Stomach (tissue), 9 donors: Measurements from ENCODE around the gene CBFA2T3. TPM values are rescaled to one million over a fixed set of nuclear protein-coding genes. Genes with fewer than 3 reads are reported as not detected.

Experiments
- DNase-seq, 2 donors: peaks; one replicate each; pipeline versions ENCODE4 v3.0.0 to v3.0.0-alpha.2; 2013 to 2019
- H3K27ac ChIP-seq, 5 donors: fragments of 200-600 bp in 4 of 5; sonication (generic) in 4 of 5; one replicate each; pipeline ENCODE4 v1.5.1; 2013 to 2019; ENCODE audit warnings: mild to moderate bottlenecking in 1 of 5, moderate library complexity in 1 of 5
- H3K27me3 ChIP-seq, 3 donors: fragments of 200-600 bp; sonication (generic); one replicate each; pipeline ENCODE4 v1.5.1; 2017 to 2019; ENCODE audit warnings: mixed run types in 1 of 3
- H3K36me3 ChIP-seq, 4 donors: fragments of 200-600 bp; sonication (generic); 1 replicate in 3 of 4; 2 replicates in 1 of 4; pipeline ENCODE4 v1.5.1; 2016 to 2019
- H3K4me1 ChIP-seq, 4 donors: fragments of 200-600 bp; sonication (generic); one replicate each; pipeline ENCODE4 v1.5.1; 2016 to 2019
- H3K4me3 ChIP-seq, 4 donors: fragments of 200-600 bp; sonication (generic) in 3 of 4; one replicate each; pipeline ENCODE4 v1.5.1; 2016 to 2019; ENCODE audit warnings: mild to moderate bottlenecking in 1 of 4
- H3K9me3 ChIP-seq, 4 donors: fragments of 200-600 bp; sonication (generic); one replicate each; pipeline ENCODE4 v1.5.1; 2016 to 2019
- CTCF ChIP-seq, 7 experiments: fragments of 450-650 bp in 4 of 7; fragments of 200-600 bp in 3 of 7; sonication (generic) in 3 of 7; IDR thresholded peaks; one replicate each; pipeline ENCODE4 v1.5.1; 2016 to 2019; ENCODE audit warnings: antibody characterized with exemption in 7 of 7, control low read depth in 2 of 7, mild to moderate bottlenecking in 1 of 7
- EP300 ChIP-seq: sonication (generic); formaldehyde crosslinking; IDR thresholded peaks from one replicate; pipeline ENCODE4 v1.6.1; 2017; ENCODE audit warnings: antibody characterized with exemption
- POLR2A ChIP-seq, 4 donors: fragments of 450-650 bp; IDR thresholded peaks; one replicate each; pipeline ENCODE4 v1.6.1; 2016; ENCODE audit warnings: antibody characterized with exemption in 4 of 4, control low read depth in 2 of 4, mild to moderate bottlenecking in 1 of 4, moderate library complexity in 1 of 4
- POLR2AphosphoS5 ChIP-seq, 3 donors: sonication (generic); formaldehyde crosslinking; IDR thresholded peaks; one replicate each; pipeline ENCODE4 v1.6.1; 2016; ENCODE audit warnings: antibody characterized with exemption in 3 of 3
- WGBS, 5 donors: extraction: QIAGEN DNeasy Blood & Tissue Kit in 3 of 5; methylation state at CpG; one replicate each; pipeline versions ENCODE4 v1.1.5 to v1.1.7; 2013 to 2018; 5-methylcytosine and 5-hydroxymethylcytosine counted together
- intact Hi-C: fragments of 100-400 bp; cut with DNase I; formaldehyde crosslinking; loops from one replicate; pipeline ENCODE4 v1.15.1; 2023; ENCODE audit warnings: low total_unique reads
- polyA plus RNA-seq, 3 donors: library from polyadenylated mRNA; stranded (reverse); fragments of 200-250 nt; gene quantifications; one replicate each; pipeline ENCODE4 v1.2.3, GENCODE V29; 2013
- total RNA-seq, 5 donors: library from RNA; depleted of rRNA; stranded (reverse); fragments of >200 nt; gene quantifications; one replicate each; pipeline versions ENCODE4 v1.1.0 to v1.2.3, GENCODE V29; 2014 to 2016
- donor health status: healthy with polysubstance abuse.
- donor health status: Bipolar disorder and iron deficiency.
- donor health status: healthy.

Gene CBFA2T3
- total and polyA plus RNA-seq, 8 donors = 0.58 to 57.6 (median 2.5) TPM

- Histone ChIP-seq H3K36me3 (no peaks in the 10 kb centered on the region), H3K4me3 (no peak overlapping the region), H3K27me3 (peaks cover 0 to 29% (median 0%) of the 10 kb centered on the region in 3 donors), H3K9me3 (no peaks in the 10 kb centered on the region), H3K4me1 (peaks cover 0 to 11% (median 3%) of the 10 kb centered on the region in 4 donors), H3K27ac (no peak overlapping the region)
- DNase-seq = no peak
- WGBS, 5 donors = 73 to 78% (median 75%) methylated on average over 2 to 4 of the region's 4 CpGs
- intact Hi-C loops = no loop called here
- TF ChIP-seq CTCF (IDR thresholded peaks at IDR 0.05) = no peak
- TF ChIP-seq EP300 = no peak
- TF ChIP-seq POLR2A (IDR thresholded peaks at IDR 0.05) = no peak
- no peak for TF ChIP-seq POLR2AphosphoS5 (IDR thresholded peaks at IDR 0.05)
Observed at GRCh38 chr16:88907768-88908167, 69.2 kb downstream of the CBFA2T3 start.

GRCh38 chr16:88906535-88907105 lies 70.4 kb downstream of the CBFA2T3 start:
- peaks cover 0 to 11% (median 3%) of the 10 kb centered on the region in 4 donors for H3K4me1 ChIP-seq
- peaks cover 0 to 18% (median 0%) of the 10 kb centered on the region in 3 donors for H3K27me3 ChIP-seq
- DNase-seq = no peak
- no peak for TF ChIP-seq EP300
- no peak for TF ChIP-seq CTCF (IDR thresholded peaks at IDR 0.05)
- TF ChIP-seq POLR2AphosphoS5 (IDR thresholded peaks at IDR 0.05) = no peak
- TF ChIP-seq POLR2A (IDR thresholded peaks at IDR 0.05) = no peak
- no peaks in the 10 kb centered on the region for H3K9me3 ChIP-seq
- WGBS, 5 donors = 83 to 92% (median 85%) methylated on average over 11 to 22 of the region's 22 CpGs
- H3K27ac ChIP-seq = no peak overlapping the region
- H3K4me3 ChIP-seq = no peak overlapping the region
- H3K36me3 ChIP-seq = no peaks in the 10 kb centered on the region
- intact Hi-C loops = no loop called here

GRCh38 chr16:88906020-88906419 lies 71.0 kb downstream of the CBFA2T3 start:
- Histone ChIP-seq H3K27ac (no peak overlapping the region), H3K27me3 (peaks cover 0 to 12% (median 0%) of the 10 kb centered on the region in 3 donors), H3K4me3 (no peak overlapping the region), H3K4me1 (peaks cover 0 to 11% (median 2%) of the 10 kb centered on the region in 4 donors), H3K9me3 (no peaks in the 10 kb centered on the region), H3K36me3 (peaks cover 0 to 5% (median 3%) of the 10 kb centered on the region in 4 donors)
- no peak for DNase-seq
- intact Hi-C loops = no loop called here
- WGBS, 5 donors = 83 to 89% (median 86%) methylated on average over 9 to 16 of the region's 16 CpGs
- no peak for TF ChIP-seq EP300
- TF ChIP-seq POLR2A (IDR thresholded peaks at IDR 0.05) = no peak
- TF ChIP-seq CTCF (IDR thresholded peaks at IDR 0.05) = no peak
- TF ChIP-seq POLR2AphosphoS5 (IDR thresholded peaks at IDR 0.05) = no peak

- WGBS, 5 donors = 20 to 54% (median 35%) methylated on average over 1 to 13 of the region's 13 CpGs
- Histone ChIP-seq H3K27me3 (peaks cover 0 to 7% (median 0%) of the 10 kb centered on the region in 3 donors), H3K4me3 (no peak overlapping the region), H3K9me3 (no peaks in the 10 kb centered on the region), H3K4me1 (peaks cover 0 to 11% (median 0%) of the 10 kb centered on the region in 4 donors), H3K36me3 (peaks cover 0 to 9% (median 8%) of the 10 kb centered on the region in 4 donors), H3K27ac (no peak overlapping the region)
- intact Hi-C loops = no loop called here
- DNase-seq = no peak
- TF ChIP-seq CTCF (IDR thresholded peaks at IDR 0.05) = no peak
- no peak for TF ChIP-seq POLR2AphosphoS5 (IDR thresholded peaks at IDR 0.05)
- TF ChIP-seq POLR2A (IDR thresholded peaks at IDR 0.05) = no peak
- no peak for TF ChIP-seq EP300
Observed at GRCh38 chr16:88905563-88905962, 71.4 kb downstream of the CBFA2T3 start.
